Sigmoid colon (tissue), 7 donors: Measurements from ENCODE around the gene ESRRB. TPM values are rescaled to one million over a fixed set of nuclear protein-coding genes. Genes with fewer than 3 reads are reported as not detected.

Experiments used
- DNase-seq: peaks from one replicate; pipeline ENCODE4 v3.0.0-alpha.2; 2019
- H3K27ac ChIP-seq, 4 donors: fragments of 200-600 bp; sonication (generic); one replicate each; pipeline ENCODE4 v1.5.1; 2016 to 2019; ENCODE audit warnings: mild to moderate bottlenecking in 1 of 4
- H3K27me3 ChIP-seq, 3 donors: fragments of 200-600 bp; sonication (generic); one replicate each; pipeline ENCODE4 v1.5.1; 2019; ENCODE audit warnings: mild to moderate bottlenecking in 1 of 3
- H3K36me3 ChIP-seq, 4 donors: fragments of 200-600 bp; sonication (generic); one replicate each; pipeline ENCODE4 v1.5.1; 2016 to 2019
- H3K4me1 ChIP-seq, 4 donors: fragments of 200-600 bp; sonication (generic); one replicate each; pipeline ENCODE4 v1.5.1; 2017 to 2019
- H3K4me3 ChIP-seq, 4 donors: fragments of 200-600 bp; sonication (generic); one replicate each; pipeline ENCODE4 v1.5.1; 2017 to 2019; ENCODE audit warnings: mild to moderate bottlenecking in 2 of 4, moderate library complexity in 1 of 4
- H3K9me3 ChIP-seq, 4 donors: fragments of 200-600 bp in 3 of 4; sonication (generic) in 3 of 4; one replicate each; pipeline versions ENCODE4 v1.5.1 to v1.6.1; 2013 to 2019
- CTCF ChIP-seq, 4 experiments: fragments of 450-650 bp in 3 of 4; fragments of 200-600 bp in 1 of 4; IDR thresholded peaks; one replicate each; pipeline ENCODE4 v1.5.1; 2016 to 2019; ENCODE audit warnings: antibody characterized with exemption in 4 of 4, mild to moderate bottlenecking in 3 of 4, moderate library complexity in 2 of 4
- EP300 ChIP-seq, 4 donors: sonication (generic); formaldehyde crosslinking; IDR thresholded peaks; one replicate each; pipeline ENCODE4 v1.6.1; 2017; ENCODE audit warnings: antibody characterized with exemption in 4 of 4
- POLR2A ChIP-seq, 2 donors: fragments of 450-650 bp; IDR thresholded peaks; one replicate each; pipeline ENCODE4 v1.6.1; 2016; ENCODE audit warnings: antibody characterized with exemption in 2 of 2, mild to moderate bottlenecking in 2 of 2, moderate library complexity in 2 of 2
- POLR2AphosphoS5 ChIP-seq, 4 donors: sonication (generic); formaldehyde crosslinking; IDR thresholded peaks; one replicate each; pipeline ENCODE4 v1.6.1; 2017; ENCODE audit warnings: antibody characterized with exemption in 4 of 4
- whole genome bisulfite sequencing, 2 donors: extraction: QIAGEN DNeasy Blood & Tissue Kit; methylation state at CpG; one replicate each; pipeline ENCODE4 v1.1.7; 2013; 5-methylcytosine and 5-hydroxymethylcytosine counted together
- intact Hi-C: fragments of 100-400 bp; cut with DNase I; formaldehyde crosslinking; loops from one replicate; pipeline ENCODE4 v1.15.1; 2023
- polyA plus RNA-seq, 3 donors: library from polyadenylated mRNA; stranded (reverse); fragments of 200-250 nt; gene quantifications; one replicate each; pipeline ENCODE4 v1.2.3, GENCODE V29; 2013
- total RNA-seq, 4 donors: library from RNA; depleted of rRNA; stranded (reverse); fragments of >200 nt; gene quantifications; one replicate each; pipeline ENCODE4 v1.1.0, GENCODE V29; 2016
- donor health status: healthy with polysubstance abuse.
- donor health status: Bipolar disorder and iron deficiency.
- donor health status: healthy.

Gene ESRRB
- total and polyA plus RNA-seq, 7 donors, result under 0.01 to 0.04 TPM; not detected in 5

- no peak for TF ChIP-seq POLR2AphosphoS5 (IDR thresholded peaks at IDR 0.05)
- TF ChIP-seq CTCF (IDR thresholded peaks at IDR 0.05), result no peak
- no peak for TF ChIP-seq POLR2A (IDR thresholded peaks at IDR 0.05)
- no peak for TF ChIP-seq EP300 (IDR thresholded peaks at IDR 0.05)
- DNase-seq, result no peak
- H3K4me3 ChIP-seq, result no peak overlapping the region
- no peaks in the 10 kb centered on the region for H3K9me3 ChIP-seq
- H3K4me1 ChIP-seq, result no peaks in the 10 kb centered on the region
- intact Hi-C loops, result loop anchor here (2.0 kb wide), 1 partner anchor 188 kb away; no protein-coding TSS in a partner anchor
- WGBS, 2 donors, result 68 to 78% methylated on average over 9 of the region's 9 CpGs
- H3K36me3 ChIP-seq, result no peaks in the 10 kb centered on the region
- H3K27me3 ChIP-seq, result no peaks in the 10 kb centered on the region
- no peak overlapping the region for H3K27ac ChIP-seq
Observed at GRCh38 chr14:76456891-76457586, 81.1 kb downstream of the ESRRB start.

GRCh38 chr14:76457841-76458240, 81.9 kb downstream of the ESRRB start:
- WGBS, 2 donors, result 54 to 70% methylated on average over 5 of the region's 5 CpGs
- Histone ChIP-seq H3K27me3 (no peaks in the 10 kb centered on the region), H3K9me3 (no peaks in the 10 kb centered on the region), H3K4me1 (no peaks in the 10 kb centered on the region), H3K36me3 (no peaks in the 10 kb centered on the region), H3K4me3 (no peak overlapping the region), H3K27ac (no peak overlapping the region)
- TF ChIP-seq POLR2AphosphoS5 (IDR thresholded peaks at IDR 0.05) (no peak), POLR2A (IDR thresholded peaks at IDR 0.05) (no peak), CTCF (IDR thresholded peaks at IDR 0.05) (no peak), EP300 (IDR thresholded peaks at IDR 0.05) (no peak)
- no peak for DNase-seq
- intact Hi-C loops, result loop anchor here (2.0 kb wide), 1 partner anchor 187 kb away; no protein-coding TSS in a partner anchor

- Histone ChIP-seq H3K4me3 (no peak overlapping the region), H3K9me3 (no peaks in the 10 kb centered on the region), H3K27me3 (no peaks in the 10 kb centered on the region), H3K4me1 (no peaks in the 10 kb centered on the region), H3K36me3 (no peaks in the 10 kb centered on the region), H3K27ac (no peak overlapping the region)
- DNase-seq, result no peak
- intact Hi-C loops, result no loop called here
- WGBS, 2 donors, result 91 to 92% methylated on average over 4 of the region's 4 CpGs
- TF ChIP-seq CTCF (IDR thresholded peaks at IDR 0.05) (no peak), POLR2AphosphoS5 (IDR thresholded peaks at IDR 0.05) (no peak), POLR2A (IDR thresholded peaks at IDR 0.05) (no peak), EP300 (IDR thresholded peaks at IDR 0.05) (no peak)
Observed at GRCh38 chr14:76461886-76462285, 85.9 kb downstream of the ESRRB start.

- DNase-seq, result no peak
- H3K27ac ChIP-seq, result no peak overlapping the region
- H3K4me1 ChIP-seq, result no peaks in the 10 kb centered on the region
- H3K4me3 ChIP-seq, result no peak overlapping the region
- no peaks in the 10 kb centered on the region for H3K27me3 ChIP-seq
- no peaks in the 10 kb centered on the region for H3K9me3 ChIP-seq
- H3K36me3 ChIP-seq, result no peaks in the 10 kb centered on the region
- intact Hi-C loops, result no loop called here
- WGBS, 2 donors, result 95% methylated on average over 11 of the region's 11 CpGs
- no peak for TF ChIP-seq CTCF (IDR thresholded peaks at IDR 0.05)
- TF ChIP-seq POLR2A (IDR thresholded peaks at IDR 0.05), result no peak
- no peak for TF ChIP-seq POLR2AphosphoS5 (IDR thresholded peaks at IDR 0.05)
- TF ChIP-seq EP300 (IDR thresholded peaks at IDR 0.05), result no peak
Observed at GRCh38 chr14:76462330-76462729, 86.4 kb downstream of the ESRRB start.

GRCh38 chr14:76463105-76463504, 87.2 kb downstream of the ESRRB start:
- no peak for DNase-seq
- H3K4me1 ChIP-seq, result no peaks in the 10 kb centered on the region
- no peaks in the 10 kb centered on the region for H3K36me3 ChIP-seq
- no peak overlapping the region for H3K27ac ChIP-seq
- TF ChIP-seq EP300 (IDR thresholded peaks at IDR 0.05), result no peak
- no peak for TF ChIP-seq CTCF (IDR thresholded peaks at IDR 0.05)
- no peak for TF ChIP-seq POLR2AphosphoS5 (IDR thresholded peaks at IDR 0.05)
- TF ChIP-seq POLR2A (IDR thresholded peaks at IDR 0.05), result no peak
- intact Hi-C loops, result no loop called here
- 54 to 77% methylated on average over 4 of the region's 4 CpGs for WGBS, 2 donors
- no peaks in the 10 kb centered on the region for H3K9me3 ChIP-seq
- H3K27me3 ChIP-seq, result no peaks in the 10 kb centered on the region
- no peak overlapping the region for H3K4me3 ChIP-seq
